NCI-H2196 (cell line): ENCODE results near the gene NKX1-2.
"Not testable (repeated sequence)": the region's sequence is repeated elsewhere in the genome, so short reads cannot be mapped to it uniquely, and the experiment has no call there.

ENCODE experiments used
- DNase-seq: peaks from one replicate; lab custom pipeline; 2025; ENCODE audit not compliant: unreplicated experiment; lab: John Stamatoyannopoulos, UW

The NKX1-2 gene

DNA sequence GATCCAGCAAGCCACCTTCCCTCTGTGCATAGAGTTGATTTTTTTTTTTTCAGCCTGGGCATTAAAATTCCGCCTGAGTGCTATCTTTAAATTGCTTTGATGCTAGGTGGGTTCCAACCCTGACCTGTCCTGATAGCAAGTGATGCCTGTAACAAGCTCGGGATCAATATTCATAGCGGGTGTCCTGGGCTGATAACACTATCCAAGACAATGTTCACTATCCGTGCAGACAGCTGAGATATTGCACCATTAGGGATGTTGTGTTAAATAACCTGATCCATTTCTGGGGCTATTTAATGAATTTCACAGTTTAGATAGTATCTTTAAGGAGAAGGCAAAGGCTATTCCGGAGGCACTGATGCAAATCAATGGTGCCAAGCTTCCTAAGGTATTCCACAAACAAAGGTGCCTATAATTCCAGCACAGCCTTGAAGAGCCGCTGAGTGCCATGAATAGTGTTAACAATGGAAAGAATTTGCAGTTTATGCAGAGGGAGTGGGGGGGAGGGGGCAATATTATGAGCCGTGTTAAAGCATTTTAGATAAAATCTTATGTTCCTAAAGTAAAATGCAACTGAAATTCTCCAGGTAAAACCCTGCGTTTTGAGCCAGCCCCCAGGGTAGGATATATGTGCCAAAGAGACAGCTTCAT lies 4.2 kb upstream of the NKX1-2 start:
- DNase-seq: no peak

DNA sequence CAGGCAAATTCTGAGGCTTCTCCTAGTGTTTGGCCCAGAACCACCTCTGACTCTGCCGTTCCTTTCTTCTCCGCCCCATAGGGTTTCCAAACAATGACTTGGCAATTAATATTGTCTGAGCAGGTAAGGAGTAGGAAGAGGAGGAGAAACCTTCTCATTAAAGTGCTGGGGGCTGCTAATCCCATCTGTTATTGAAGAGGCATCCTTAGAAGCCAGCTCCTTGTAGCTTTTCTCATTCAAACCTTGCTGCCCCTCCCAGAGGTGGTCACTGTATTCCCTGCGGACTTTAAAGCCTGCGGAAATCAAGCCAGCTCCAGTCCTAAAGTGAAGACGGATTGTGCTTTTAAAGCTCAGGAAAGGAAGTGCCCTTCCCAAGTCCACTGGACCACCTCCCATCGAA lies 1.4 kb upstream of the NKX1-2 start:
- DNase-seq: no peak

DNA sequence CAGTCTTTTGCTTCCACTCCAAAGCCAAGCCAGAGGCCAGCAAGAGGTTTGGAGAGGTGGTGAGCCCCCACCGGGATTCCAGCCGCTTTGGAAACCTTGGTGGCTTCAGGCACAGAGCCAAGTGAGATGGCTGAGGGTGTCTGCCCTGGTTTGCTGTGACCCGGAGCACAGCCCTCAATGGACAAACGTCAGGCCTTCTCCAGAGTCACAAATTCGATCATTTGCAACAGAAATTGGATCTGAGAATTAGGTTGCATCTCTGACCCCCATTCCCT lies 885 bp upstream of the NKX1-2 start:
- DNase-seq: no peak

DNA sequence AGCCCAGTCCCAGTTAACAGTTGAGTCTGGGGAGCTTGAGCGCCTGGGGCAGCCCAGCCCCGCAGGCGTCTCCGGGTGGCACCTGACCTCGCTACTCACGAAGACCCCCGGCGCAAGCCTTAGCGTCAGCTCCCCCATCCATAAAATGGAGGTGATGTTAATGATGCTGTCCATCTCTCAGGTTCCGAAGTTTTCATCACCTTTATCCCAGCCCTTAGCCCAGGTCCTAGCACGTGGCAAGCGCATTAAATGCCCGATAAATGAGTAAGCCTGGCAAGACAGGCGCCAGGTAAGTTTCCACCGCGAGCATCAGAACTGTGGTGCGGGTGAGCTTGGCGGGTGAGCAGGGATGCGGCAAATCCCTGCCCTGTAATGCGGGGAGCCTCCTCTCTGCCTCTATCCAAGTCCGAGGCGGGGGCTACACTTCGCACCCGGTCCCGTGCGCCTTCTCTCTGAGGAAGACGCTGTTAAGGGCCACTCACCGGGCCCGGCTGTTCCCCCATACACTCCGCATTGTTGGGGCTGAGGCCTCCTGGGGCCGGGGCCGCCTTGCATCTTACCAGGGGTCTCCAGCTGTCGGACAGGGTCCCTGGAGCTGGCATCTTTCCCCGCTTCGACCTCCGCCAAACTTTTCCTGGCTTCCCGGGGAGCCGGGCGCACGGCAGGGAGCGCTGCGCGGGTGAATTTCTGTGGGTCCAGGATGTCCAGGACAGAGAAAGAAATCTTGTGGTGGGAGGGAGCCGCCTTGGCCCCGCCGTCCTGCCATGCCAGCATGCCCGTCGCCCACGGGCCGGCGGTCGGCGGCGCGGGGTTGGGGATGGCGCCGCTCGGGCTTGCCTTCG lies 444 bp downstream of the NKX1-2 start:
- no peak for DNase-seq

DNA sequence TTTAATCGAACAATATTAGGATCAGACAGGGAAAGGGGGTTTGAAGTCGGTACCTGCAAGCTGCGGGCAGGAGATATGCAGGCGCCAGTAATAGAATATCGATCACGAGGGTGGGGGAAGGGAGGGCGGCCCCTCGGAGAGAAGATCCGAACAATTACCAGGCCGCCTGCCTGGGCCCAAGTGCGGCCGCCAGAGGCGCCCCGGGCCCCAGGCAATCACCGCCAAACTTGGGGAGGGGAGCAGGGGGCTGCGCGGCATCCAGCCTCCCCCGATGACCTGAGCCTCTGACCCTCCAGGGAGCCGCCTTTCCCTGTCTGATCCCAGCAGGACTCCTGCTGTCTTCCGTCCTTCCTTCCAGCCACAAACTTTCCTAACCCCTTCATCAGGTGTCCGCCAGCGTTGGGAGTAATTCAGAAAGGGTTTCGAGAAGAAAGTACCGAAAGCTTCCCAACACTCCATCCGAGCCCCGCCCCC lies 1.1 kb downstream of the NKX1-2 start:
- DNase-seq: no peak

DNA sequence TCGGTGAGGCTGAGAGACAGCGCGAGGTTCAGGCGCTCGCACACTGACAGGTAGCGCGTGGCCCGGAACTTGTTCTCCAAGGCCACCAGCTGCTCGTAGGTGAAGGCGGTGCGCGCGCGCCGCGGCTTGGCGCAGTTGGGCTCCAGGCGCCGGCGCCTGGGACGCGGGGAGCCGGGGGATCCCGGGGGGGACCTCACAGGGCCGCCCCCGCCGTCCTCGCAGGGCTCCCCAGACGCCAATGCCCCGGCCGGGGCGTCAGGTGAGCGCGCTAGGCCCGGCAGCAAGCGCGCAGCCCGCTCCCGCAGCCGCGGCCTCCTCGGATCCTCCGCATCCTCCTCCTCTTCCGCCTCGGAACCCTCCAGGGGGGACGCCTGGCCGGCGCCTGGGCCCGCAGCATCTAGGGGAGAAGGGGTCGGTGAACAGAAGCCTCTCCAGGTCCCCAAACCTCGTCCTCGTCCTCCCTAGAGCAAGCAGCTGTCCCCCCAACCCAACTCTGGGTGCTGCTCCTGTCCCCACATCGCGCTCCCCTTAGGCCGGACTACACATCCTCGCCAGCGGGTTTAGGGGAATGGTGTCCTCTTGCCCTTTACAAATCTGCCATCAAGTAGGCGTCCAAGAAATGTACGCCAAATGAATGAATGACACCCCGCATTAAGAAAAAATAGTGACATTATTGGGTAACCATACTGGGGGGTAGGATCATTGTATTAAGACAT lies 1.9 kb downstream of the NKX1-2 start:
- DNase-seq: no peak

DNA sequence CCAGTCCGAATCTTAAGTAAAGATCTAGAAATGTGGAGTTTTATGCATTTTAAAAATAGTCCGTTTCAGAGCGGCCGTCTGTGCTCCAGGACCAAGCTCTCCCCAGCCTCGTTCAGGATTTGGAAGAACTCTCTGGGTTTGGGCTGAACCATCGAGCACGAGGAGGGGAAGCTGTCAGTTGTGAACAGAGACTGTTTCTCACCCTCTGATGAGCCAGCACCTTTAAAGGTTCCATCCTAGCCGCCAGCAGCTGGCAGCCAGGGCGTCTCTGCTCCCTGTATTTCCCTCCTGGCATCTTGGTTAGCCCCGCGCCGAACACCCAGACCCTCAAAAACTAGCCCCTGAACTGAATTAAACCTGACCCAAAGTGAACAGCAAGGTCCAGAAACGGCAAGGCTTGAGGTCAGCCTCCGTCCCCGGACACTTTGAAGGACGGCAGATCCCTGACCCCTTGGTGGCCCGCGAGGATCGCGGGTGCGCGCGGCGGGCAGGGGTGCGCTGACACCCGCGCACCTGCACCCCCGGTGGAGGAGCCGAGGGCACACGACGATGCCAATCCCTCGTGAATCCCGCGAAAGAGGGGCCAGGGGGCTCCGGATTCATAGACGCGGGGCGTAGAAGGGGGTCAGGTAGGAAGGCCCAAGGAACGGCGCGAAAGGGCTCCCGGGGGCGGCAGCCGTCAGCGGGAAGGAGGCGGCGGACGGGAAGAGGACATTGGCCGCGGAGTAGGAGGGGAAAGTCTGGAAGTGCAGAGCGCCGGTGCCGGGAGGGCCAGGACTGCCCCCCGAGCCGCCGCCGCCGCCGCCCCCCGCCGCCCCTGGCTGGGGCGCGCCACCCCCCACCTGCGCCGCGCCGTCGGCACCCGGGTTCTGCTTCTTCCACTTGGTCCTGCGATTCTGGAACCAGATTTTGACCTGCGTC lies 2.7 kb downstream of the NKX1-2 start:
- no peak for DNase-seq

DNA sequence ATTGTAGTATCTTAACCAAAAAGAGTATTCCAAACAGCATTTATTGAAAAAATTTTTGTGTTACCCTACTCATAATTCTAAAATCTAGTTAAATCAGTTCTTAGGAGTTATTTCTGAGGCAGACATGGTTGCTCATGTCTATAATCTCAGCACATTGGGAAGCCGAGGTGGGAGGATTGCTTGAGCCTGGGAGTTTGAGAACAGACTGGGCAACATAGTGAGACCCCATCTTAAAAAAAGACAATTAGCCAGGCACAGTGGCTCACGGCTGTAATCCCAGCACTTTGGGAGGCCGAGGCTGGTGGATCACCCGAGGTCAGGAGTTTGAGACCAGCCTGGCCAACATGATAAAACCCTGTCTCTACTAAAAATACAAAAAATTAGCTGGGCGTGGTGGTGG lies 8.1 kb downstream of the NKX1-2 start:
- not testable (repeated sequence) for DNase-seq

DNA sequence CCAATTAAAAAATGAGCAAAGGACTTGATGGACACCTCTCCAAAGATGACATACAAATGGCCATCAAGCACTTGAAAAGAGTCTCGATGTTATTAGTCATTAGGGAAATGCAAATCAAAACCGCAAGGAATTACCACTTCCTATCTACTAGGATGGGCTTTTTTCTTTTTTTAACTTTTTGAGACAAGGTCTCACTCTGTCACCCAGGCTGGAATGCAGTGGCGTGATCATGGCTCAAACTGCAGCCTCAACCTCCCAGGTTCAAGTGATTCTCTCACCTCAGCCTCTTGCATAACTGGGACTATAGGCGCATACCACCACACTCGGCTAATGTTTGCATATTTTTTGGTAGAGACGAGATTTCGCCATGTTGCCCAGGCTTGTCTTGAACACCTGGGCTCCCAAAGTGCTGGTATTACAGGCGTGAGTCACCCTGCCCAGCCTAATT lies 13.6 kb downstream of the NKX1-2 start:
- no peak for DNase-seq

DNA sequence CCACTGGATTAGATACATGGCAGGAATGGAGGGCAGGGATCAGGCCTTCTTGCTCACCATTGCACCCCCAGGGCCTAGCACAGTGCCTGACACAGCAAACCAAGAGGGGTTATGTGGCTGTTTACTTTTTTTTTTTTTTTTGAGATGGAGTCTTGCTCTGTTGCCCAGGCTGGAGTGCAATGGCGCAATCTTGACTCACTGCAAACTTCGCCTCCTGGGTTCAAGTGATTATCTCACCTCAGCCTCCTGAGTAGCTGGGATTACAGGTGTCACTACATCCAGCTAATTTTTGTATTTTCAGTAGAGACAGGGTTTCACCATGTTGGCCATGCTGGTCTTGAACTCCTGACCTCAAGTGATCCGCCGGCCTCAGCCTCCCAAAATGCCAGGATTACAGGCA lies 14.2 kb downstream of the NKX1-2 start:
- DNase-seq: not testable (repeated sequence)

DNA sequence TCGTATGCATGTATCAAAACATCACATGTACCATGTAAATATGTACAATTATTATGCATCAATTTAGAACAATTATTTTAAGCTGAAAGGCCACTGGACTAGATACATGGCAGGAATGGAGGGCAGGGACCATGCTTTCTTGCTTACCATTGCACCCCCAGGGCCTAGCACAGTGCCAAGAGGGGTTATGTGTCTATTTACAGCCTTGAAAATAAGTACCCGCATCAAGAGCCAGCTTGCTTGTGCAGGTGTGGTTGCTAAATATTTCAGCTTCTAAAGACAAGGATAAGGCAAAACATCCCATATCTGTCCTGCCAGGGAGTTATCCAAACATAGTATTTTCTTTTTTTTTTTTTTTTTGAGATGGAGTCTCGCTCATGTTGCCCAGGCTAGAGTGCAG lies 16.4 kb downstream of the NKX1-2 start:
- DNase-seq: no peak

DNA sequence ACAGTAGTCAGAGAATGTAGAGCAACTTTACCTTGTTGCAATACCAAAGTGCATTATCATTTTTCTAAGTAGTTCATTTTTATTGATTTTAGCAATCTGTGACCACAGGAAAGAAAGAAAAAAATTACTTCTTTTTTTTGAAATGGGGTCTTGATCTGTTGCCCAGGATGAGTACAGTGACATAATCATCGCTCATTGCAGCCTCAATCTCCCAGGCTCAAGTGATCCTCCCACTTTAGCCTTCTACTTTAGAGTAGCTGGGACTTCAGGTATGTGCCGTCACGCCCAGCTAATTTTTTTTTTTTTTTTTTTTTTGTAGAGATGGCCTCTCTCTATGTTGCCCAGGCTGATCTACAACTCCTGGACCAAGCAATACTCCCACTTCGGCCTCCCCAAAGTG lies 19.8 kb downstream of the NKX1-2 start:
- no peak for DNase-seq

DNA sequence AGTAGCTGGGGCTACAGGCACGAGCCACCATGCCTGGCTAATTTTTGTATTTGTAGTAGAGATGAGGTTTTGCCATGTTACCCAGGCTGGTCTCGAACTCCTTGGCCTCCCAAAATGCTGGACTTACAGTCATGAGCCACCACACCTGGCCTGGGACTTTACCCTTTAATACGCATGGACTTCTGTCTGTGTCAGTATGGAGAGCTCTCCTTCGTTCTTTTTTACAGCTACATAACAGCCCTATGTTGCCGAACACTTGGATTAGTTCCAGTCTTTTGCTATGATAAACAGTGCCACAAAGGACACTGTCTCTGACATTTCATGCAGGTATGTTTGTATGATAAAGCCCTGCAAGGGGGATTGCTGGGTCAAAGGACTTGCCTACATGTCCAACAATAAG lies 20.3 kb downstream of the NKX1-2 start:
- no peak for DNase-seq

DNA sequence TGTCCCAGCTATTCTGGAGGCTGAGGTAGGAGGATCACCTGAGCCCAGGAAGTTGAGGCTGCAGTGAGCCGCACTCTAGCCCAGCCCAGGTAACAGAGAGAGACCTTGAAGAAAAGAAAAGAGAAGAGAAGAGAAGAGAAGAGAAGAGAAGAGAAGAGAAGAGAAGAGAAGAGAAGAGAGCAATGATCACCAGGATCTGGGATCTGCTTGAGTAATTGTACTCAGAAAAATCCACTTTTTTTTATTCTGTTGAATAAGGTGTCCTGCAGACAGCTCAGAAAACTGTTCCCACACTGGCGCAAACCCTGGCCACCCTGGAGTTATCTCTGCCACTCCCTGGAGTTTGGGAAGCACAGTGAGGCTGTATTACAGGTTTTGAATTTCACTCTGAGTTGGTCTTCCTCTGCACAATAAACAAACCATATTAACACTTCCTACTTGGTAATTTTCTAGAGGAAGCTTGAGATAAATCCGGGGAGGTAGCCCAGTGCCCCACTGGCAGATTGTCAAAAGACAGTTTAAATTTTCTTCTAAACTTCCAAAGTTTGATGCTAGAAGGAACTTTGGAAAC lies 21.5 kb downstream of the NKX1-2 start:
- no peak for DNase-seq

DNA sequence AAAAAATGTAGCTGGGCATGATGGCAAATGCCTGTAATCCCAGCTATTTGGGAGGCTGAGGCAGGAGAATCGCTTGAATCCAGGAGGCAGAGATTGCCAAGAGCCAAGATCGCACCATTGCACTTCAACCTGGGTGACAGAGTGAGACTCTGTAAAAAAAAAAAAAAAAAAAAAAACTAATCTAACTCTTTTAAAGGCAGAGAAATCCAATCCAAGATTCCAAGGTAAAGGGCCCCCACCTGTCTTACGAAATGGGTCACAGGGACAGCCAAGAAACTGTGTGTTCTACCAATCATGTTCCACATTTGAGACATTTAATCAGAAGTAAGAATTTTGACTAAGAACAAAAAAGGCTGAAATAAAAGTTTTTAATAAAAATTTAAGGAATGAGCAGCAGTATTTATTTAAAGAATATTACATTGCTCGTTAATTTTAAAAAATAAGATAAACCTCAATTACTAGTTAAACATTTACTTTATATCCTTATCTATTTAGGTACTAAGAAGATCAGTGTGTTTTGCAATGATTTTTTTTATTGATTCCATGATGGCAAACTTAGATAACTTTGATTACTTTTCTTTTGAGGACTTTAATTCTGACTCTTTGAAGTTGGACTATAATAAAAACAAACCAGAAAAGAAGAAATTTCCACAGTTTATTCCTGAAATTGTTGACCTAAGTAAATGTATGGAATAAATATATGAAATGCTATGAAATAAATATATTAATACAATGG lies 24.4 kb downstream of the NKX1-2 start:
- no peak for DNase-seq

DNA sequence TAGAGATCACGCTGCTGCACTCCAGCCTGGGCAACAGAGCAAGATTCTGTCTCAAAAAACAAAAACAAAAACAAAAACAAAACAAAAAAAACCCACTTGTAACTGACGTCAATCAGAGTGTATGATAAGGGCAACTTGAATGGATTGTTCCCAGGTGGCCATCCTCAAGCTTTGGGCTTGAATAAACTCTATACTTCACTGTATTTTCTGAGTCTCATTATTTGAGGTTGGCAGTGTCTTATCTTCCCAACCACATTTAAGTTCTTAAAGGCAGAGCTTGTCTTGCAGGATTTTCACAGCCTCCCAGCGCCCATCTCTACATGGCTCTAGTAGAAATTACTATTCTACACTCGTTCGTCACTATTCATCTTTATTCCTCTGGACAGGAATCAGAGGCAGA lies 26.0 kb downstream of the NKX1-2 start:
- DNase-seq: no peak

DNA sequence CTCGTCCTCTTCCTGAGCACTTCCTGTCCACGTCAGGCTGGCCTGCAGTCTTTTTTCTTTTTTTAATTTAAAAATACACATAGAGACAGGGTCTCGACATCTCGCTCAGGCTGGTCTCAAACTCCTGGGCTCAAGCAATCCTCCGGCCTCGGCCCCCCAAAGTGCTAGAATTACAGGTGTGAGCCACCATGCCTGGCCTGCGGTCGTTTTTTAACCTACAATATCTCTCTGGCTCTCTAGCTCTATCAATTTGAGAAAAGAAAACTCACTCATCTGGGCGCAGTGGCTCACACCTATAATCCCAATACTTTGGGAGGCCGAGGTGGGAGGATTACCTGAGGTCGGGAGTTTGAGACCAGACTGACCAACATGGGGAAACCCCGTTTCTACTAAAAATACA lies 27.1 kb downstream of the NKX1-2 start:
- DNase-seq: no peak

DNA sequence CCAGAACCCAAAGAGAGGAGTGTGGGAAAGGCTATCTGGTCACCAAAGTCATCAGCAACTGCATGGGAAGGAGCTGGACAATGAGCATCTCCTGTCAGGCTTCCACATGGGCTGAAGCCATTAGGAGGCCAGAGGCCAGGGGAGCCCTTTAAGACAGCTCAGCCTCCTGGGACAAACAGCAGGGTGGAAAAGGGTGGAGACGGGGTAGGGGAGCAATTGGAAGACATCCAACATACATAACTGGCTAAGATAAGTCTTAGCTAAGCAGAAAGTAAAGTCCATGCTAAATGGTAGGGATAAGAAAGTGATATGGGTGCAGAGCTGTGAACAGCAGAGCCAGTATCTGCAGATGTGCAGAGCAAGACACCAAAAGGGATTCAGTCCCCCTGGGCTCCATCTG lies 29.6 kb downstream of the NKX1-2 start:
- no peak for DNase-seq

DNA sequence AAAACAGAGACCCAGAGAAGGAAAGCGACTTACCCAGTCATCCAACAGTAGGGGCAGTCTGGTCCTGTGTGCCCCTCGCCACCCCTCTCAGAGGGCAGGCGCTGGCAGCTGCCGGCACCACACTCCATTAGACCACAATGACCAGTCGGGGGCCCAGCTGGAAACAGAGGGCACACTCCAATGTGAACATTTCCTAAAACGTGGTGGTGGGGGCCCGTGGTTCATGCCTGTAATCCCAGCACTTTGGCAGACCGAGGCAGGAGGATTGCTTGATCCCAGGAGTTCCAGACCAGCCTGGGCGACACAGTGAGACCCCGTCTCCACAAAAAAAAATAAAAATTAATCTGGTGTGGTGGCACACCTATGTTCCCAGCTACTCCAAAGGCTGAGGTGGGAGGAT lies 30.2 kb downstream of the NKX1-2 start:
- no peak for DNase-seq
